Eye (tissue), 1 donor: ENCODE data around the gene R3HDM1.
A peak's percentile ranks its signal among the peaks of the same experiment; 100 is the strongest.

Source experiments
- DNase-seq: peaks from one replicate; pipeline ENCODE4 v3.0.0-alpha.2; 2015

R3HDM1 gene

GRCh38 chr2:135728064-135728743 is 196.9 kb downstream of the R3HDM1 start:
- DNase-seq = no peak

GRCh38 chr2:135732561-135732960 is 201.3 kb downstream of the R3HDM1 start:
- no peak for DNase-seq

GRCh38 chr2:135733045-135733444 is 201.8 kb downstream of the R3HDM1 start:
- DNase-seq = no peak

- no peak for DNase-seq
Measured at GRCh38 chr2:135736546-135736945, 205.3 kb downstream of the R3HDM1 start.

GRCh38 chr2:135740206-135740605 is 208.9 kb downstream of the R3HDM1 start:
- DNase-seq = no peak

- DNase-seq = no peak
Measured at GRCh38 chr2:135741043-135741394, 209.7 kb downstream of the R3HDM1 start.

GRCh38 chr2:135741395-135742324 is 210.4 kb downstream of the R3HDM1 start, which contains the start of gene UBXN4:
Gene UBXN4, plus strand, starts transcription at chr2:135741855. Its CDS starts 75 bp downstream, at chr2:135741930.
- DNase-seq = peak; percentile 99

- peak; percentile 89 for DNase-seq
Measured at GRCh38 chr2:135742325-135742757, 211.1 kb downstream of the R3HDM1 start.

- peak; percentile 58 for DNase-seq
Measured at GRCh38 chr2:135743860-135744259, 212.6 kb downstream of the R3HDM1 start.

- peak; percentile 12 for DNase-seq
Measured at GRCh38 chr2:135744760-135745314, 213.6 kb downstream of the R3HDM1 start.

GRCh38 chr2:135745545-135745944 is 214.3 kb downstream of the R3HDM1 start:
- no peak for DNase-seq

GRCh38 chr2:135755573-135755972 is 224.3 kb downstream of the R3HDM1 start:
- no peak for DNase-seq

GRCh38 chr2:135756692-135757091 is 225.4 kb downstream of the R3HDM1 start:
- DNase-seq = no peak

GRCh38 chr2:135762022-135762421 is 230.7 kb downstream of the R3HDM1 start:
- DNase-seq = no peak

- DNase-seq = no peak
Measured at GRCh38 chr2:135762530-135762929, 231.2 kb downstream of the R3HDM1 start.

- no peak for DNase-seq
Measured at GRCh38 chr2:135768863-135769262, 237.6 kb downstream of the R3HDM1 start.

- no peak for DNase-seq
Measured at GRCh38 chr2:135773319-135773718, 242.0 kb downstream of the R3HDM1 start.

GRCh38 chr2:135773917-135774316 is 242.6 kb downstream of the R3HDM1 start:
- no peak for DNase-seq
